ENCODE data around the gene SCN10A.

Gene SCN10A

DNA sequence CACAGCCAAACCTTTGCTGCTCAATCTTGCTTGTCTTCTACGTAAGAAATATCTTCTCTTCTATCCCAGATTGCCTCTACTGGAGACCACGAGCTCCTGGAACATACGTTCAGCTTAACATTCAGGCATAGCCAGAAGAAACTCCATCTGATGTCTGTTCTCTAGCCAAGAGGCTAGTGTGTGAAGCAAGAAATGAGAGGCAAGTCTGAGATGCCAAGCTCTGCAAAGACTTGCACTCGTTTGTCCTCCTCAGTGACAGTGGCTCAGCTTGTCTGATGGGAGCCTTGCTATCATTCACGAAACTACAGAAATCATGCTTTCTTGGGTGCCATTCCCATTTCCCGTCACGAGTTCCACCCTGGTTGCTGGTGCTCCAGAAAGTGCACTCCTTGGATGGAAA, at the start of gene SCN10A:
Gene SCN10A (minus strand): TSS at position 192 of the 400 bp plus-strand sequence. CDS start 22,207 bp downstream, outside the sequence.
- DNase-seq (ENCODE audit: low spot score) = no peak

DNA sequence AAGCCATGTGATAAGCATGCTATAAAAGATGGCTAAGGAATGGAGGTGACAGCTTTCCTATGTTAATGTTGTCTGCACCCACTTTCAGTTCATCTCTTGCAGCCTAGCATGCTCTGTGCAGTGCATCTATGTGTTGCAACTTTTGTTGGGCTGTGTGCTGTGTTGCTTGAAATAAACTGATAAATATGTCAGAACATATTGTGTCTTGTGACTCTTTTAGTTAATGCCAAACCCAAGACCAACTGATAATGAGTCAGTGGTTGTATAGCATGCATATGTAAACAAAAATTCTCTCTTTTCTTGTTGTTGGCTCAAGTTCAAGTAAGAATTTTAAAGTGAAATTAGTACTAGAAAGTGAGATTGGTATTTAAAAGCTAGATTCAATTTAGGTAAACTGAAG, 37.0 kb upstream of the SCN10A start:
- DNase-seq (ENCODE audit: low spot score) = no peak

DNA sequence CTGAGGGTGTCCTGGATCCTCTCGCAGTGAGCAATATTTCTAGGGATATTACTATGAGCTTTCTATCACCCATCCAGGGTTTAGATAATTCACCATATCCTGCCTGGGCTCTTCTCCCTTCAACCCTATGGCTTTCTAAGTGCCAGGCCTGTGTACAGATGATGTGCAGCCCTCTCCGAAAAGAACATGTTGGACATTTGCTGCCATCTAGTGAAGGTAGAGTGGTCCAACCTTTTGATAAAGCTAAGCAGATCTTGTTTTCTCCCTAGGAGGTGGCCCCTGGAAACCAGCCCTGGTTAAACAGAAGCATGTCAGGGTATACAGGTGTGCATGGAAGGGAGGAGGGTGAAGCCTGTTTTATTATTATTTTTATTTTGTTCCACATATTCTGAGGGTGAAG, 27.9 kb upstream of the SCN10A start:
- no peak for DNase-seq (ENCODE audit: low spot score)

DNA sequence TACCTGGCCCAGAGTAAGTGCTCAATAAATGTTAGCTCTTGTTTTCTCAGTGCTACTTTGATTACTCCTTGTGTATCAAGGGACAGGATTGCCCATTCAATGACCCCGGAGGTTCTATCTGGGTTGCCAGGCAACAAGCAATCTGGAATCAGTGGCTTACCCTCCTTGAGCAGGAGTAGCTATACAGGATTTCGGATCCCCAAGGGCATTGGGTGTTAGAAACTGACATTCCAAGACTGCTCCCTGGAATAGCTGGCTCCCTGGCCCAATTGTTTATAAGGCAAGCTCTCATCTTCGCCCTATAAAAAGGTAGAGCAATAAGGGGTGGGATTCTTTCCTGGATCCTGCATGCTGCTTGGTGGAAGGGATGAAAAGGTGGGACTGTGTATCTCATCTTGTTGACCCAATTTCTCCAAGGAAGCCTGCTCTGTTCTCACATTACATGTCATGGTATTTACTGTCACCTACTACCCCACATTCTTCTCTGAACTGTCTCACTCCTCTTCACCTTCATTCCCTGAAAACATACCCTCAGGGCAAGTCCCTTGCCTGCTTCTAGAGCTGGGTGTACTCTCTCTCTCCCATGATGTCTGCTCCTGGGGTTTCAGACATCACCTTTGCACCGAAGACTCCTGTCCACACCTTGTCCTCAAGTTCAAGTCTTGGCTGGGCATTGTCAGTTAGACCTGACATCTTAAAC, 26.4 kb upstream of the SCN10A start:
- no peak for DNase-seq (ENCODE audit: low spot score)

DNA sequence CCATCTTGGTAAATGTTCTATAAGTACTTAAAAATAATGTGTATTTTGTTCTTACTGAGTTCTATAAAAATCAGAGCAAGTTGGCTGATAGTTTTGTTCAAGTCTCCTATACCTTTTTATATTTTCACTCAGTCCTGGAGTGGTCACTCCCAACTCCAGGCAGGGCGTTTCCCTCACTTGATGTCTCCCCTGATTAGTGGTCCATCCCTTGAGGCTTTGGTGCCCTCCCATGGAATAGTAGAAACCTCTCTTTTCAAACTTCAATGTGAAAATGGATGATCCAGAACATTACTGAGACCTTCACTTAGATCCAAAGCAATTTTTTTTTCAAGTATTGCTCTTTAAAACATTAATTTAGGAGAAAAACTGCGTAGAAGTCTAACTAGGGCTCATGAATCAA, 25.0 kb upstream of the SCN10A start:
- DNase-seq (ENCODE audit: low spot score) = no peak

DNA sequence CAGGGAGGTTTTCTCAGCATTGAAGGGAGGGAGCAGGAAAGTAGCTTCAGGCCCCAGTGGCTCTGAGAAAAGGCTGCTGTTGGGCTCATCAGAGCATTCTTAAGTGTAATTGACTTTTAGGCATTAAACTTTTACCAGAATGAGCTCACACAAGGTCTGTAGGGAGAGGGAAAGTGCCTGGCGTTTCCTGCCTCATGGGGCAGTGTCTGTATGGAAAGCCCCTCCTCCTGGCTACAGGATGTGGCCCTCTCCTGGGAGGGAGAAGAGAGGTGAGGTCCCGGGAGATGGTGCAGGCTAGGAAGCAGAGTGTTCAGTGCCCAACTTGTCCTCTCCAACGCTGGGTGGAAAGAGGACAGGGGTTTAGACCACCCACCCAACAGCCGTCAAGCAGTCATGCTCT, 21.3 kb upstream of the SCN10A start:
- DNase-seq (ENCODE audit: low spot score) = no peak

DNA sequence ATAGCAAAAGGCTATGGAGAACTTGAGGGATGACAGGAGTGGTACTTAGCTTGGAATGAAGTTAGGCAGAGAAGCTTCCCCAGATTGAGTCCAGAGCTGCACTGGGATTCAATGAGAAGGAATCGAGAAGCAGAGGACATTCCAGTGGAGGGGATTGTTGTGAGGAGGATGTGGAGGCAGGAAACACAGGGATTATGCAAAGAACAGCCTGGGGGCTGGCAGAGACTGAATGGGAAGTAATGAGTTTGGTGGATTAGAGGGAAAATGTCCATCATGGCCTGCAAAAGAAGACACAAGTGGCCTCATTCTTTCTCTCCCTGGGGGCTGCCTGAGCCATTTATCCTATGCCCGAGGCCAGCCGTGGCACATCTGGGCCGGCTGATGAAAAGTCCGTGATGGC, 20.5 kb upstream of the SCN10A start:
- no peak for DNase-seq (ENCODE audit: low spot score)

DNA sequence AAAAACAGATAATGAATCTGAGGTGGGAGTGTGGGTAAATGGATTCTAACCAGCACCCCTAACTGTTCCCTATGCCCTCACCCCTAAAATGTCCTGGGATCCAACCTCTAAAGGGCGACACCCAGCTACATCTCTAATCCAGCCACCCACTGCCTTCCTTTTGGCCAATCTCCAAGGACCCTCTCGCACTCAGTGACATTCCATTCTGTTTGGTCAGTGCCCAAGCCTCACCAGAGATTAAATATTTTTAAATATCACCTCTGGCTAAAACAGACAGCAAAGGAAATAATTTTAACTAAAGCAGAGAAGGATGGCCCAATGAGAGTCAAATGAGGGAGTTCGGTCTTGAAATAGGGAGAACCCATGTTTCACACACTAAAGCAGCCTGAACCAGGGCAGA, 19.9 kb upstream of the SCN10A start:
- no peak for DNase-seq (ENCODE audit: low spot score)

DNA sequence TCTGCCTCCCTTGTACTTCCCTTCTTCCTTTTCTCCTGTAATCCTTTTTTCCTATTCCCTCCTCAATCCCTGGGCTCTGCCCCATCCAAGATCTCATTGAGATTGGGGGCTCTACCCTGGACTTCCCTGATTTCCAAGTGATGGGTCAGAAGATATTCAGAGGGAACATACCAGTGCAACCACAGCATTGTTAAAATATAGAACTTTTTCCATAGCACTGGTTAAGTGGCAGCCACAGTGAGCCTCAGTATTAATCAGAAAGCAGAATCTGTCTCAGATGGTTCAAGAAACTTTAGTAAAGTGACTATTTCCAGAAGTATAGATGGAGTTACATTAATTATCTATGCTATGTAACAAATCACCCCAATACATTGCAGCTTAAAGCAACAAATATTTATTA, 18.7 kb upstream of the SCN10A start:
- no peak for DNase-seq (ENCODE audit: low spot score)

DNA sequence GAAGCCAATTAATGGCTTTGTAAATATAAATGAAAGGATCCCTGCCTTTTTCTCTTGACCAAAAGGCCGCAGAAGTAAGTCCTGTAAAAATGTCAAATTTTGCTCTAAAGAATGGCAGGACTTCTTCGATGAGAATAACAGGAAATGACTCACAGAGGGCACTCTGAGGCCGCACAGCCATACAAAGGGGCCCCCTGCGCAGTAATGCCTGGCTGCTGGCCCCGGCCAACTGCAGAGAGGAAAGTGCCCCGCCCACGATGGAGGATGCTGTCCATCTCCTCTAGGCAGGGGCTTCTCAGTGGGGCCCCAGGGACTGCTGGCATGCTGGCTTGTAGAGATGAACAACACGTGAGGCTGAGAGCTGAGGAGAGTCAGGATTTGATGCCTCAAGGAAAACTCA, 18.1 kb upstream of the SCN10A start:
- no peak for DNase-seq (ENCODE audit: low spot score)

DNA sequence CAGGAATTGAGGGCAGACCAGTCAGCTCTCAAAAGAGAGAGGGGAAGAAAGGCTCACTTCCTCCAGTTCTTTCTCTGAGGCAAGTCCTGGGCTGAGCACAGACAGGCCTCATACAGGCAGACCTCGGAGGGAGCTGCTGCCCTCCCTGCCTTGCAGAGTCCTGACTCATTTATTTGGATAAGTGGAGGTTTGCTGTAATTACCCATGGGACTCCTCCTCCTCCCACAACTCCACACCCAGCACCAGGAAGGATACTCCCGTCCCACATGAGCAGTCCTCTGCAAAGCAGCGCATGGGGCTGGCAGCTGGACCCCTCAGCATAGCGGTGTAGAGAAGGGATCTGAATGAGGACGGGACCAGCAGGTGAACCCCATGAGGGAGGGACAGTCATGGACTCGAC, 13.4 kb upstream of the SCN10A start:
- no peak for DNase-seq (ENCODE audit: low spot score)

DNA sequence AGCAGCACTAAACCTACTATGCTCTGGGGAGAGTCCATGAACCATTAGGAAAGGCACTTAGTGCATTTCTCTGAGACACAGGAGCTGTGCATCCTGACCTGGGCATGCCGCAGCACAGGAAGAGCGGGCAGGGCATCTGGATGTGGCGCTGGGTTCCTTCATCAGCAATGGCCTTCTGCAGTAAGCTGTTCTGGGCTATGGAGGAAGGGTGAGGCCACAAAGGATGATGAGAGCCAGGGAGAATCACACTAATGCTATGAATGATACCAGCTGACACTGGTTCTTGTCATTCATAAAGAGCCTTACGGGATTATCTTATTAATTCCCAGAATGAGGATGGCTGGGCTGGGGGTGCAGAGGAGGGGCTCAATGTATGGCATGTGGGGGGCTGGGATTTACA, 12.7 kb upstream of the SCN10A start:
- no peak for DNase-seq (ENCODE audit: low spot score)

DNA sequence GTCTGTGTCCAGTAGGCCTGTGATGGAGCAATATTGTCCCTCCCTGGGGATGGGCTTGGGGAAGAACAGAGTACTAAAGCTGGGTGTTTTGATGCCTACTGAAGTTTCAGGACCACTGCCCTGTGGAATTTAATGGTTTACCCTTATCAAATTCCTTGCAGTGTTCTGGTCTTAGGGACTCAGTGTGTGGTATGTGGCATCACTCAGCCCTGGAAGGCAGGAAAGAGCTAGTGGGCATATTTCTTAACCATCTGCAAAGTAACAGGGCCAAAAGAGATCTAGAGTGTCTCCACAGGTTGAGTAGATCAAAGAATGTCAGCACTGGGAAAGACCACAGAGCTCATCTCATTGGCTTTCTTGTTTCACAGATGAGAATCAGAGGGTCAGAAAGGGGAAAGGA, 11.8 kb upstream of the SCN10A start:
- no peak for DNase-seq (ENCODE audit: low spot score)

DNA sequence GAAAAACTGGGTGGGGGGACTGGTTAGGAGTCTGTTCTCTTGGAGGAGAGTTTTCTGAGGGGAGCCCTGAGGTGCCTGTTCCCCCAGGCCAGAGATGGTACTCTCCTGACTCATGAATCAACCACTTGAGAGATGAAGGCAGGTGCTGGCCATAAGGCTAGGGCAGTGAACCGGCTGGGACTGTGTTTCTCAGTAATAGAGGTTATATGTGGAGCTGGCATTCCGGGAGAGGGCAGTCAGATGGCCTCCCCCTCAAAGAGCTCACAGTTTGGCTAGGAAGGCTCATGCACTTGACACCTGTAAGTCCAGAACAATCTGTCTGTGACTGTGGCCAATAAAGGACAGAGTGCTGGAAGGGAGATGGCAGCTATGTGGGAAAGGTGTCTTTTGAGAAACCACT, 10.0 kb upstream of the SCN10A start:
- DNase-seq (ENCODE audit: low spot score) = no peak

DNA sequence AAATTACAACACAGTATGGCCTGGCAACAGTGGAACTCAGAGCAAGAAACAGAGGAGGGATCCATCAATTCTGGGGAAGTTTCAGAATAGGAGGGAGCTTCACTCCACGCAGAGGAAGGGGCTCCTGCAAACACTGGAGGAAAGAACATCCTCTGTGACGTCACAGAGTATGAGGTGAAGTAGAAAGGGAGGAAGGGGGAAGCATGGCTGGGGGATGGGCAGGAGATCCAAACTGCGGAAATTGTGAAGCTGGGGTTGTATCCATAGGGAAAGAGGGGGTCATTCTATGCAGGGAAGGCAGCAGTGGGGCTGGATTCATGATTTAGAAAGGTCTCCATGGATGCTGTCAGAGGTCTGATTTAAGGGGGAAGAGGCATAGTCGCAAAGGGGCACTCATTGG, 8.3 kb upstream of the SCN10A start:
- DNase-seq (ENCODE audit: low spot score) = no peak

DNA sequence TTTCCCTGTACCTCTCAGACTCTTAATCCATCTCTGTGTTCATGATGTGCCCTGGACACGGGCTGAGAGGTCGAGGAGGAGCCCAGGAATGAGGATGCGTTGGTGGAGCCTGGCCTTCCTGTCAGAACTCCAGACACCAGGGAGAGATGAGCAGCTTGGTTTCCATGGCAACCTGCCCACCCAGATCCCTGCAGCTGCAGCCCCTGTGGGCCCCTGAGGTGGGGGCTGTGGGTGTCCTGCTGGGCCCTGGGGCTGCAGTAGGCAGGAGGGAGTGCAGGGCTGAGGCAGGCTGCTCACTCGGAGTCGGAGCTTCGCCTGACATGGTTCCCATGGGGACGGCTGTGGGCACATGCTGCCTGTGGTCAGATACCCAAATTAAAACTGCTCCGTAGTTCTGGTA, 7.7 kb upstream of the SCN10A start:
- peak; percentile 54 for DNase-seq (ENCODE audit: low spot score)

DNA sequence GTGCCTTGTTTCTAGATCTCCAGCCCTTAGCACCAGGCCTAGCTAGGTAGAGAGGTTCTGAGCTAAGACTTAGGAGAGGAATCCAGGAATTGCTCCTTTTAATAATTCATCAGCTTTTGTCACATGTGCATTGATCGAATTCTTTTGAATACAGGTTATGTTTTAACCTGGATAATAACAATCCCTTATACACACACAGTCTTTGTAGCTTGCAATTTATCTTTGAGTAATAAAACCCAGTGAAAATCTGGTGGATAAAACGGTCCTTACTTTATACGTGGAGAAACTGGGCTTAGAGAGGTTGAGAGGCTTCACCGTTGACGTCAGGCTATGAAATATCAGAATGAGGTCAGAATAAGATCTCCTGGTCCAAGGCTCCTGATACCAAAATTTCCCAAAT, 7.2 kb upstream of the SCN10A start:
- no peak for DNase-seq (ENCODE audit: low spot score)

DNA sequence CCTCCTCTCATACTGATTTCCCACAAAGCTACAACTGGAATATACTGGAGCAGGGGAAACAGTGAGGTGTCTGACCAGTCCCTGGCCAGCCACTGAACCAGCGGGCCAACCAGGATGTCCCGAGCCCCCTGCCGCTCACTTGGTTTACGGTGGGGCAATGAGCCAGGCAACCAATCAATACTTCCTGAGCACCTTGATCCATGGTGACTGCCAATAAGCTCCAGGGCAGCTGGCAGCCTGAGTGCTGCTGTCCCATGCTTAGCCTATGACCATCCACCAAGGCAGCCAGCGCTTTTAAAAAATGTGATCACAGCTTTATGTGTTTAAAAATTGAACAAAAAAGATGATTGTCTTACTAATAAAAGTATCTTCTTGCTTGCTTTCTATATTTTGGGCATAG, 4.2 kb downstream of the SCN10A start:
- DNase-seq (ENCODE audit: low spot score) = no peak

DNA sequence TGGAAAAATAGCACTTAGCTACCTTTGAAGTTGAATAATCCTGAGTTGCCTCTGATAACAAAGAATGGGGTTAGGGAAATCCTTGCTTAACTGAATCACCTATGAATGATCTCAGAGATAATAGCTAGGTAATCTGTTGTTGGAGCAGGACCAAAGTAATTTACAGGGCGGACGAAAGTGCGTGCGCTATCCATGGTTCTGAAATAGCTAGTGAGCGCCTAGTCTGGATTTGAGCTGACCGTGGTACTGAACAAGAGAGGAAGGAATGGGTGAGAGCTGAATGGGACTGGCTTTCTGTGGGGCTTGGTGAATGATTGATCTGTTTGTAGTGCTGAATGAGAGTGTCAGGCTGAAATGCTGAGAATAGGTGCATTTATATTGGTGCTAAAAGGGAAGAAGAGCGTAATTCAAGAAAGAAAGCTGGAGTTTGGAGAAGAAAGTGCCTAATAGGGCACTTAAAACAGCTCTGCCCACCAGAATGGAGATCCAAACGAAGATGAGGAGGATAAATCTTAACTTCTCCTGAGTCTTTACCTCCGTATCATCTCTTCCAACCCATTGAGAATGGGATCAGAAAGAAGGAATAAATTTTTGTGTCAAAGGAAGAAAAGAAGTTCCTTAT, 10.1 kb downstream of the SCN10A start:
- peak; percentile 84 for DNase-seq (ENCODE audit: low spot score)

DNA sequence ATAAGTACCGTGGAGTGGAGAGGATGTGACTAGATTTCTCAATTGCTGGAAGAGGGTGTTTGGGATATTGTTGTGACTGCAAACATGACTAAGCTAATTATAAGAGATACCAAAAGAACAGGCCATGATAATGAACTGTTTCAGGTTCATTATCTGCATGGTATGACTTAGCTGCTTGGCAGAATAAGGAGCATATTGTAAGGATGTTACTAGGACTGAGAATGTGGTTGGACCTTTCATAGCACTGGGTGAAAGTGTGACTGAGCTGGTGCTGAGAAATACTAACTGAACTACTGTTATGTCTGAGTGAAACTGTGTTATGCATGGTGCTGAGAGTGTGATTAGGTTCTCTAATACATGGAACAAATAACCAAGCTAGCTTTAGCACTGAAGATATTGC, 11.0 kb downstream of the SCN10A start:
- DNase-seq (ENCODE audit: low spot score) = no peak

DNA sequence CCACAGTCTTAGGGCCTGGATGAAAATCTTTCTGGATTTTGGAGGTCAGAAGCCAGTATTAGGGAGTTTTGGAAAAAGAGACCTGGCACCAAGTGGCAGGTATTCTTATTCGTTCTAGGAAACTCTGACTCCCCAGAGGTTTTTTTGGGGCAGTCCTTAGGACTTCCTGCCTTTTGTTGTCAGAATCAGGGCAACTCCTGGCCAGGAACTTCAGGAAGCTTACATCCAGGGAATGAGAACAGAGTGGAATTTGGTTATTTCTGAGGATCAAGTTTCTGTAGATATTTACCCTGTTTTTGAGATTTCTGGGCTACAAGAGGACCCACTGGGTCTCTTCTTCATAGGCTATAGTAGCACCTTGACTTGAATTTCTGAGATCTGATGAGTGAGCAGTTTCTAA, 15.5 kb downstream of the SCN10A start:
- DNase-seq (ENCODE audit: low spot score) = no peak

DNA sequence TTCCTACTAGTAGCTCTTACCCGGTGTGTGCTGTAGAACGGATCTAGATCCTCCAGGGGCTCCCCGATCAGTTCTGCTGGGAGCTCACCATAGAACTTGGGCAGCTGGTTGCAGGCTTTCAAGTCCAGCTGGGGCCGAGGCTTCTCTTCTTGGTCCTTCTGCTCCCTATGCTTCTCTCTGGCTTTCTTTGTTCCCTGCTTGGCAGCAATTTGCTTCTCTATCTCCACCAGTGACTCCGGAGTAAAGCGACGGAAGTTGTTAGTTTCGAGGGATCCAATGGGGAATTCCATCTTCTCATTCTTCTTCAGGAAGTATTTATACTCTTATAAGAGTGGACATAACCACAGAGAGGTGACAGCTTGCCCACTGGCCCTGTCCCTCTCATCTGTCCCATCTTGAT, 22.3 kb downstream of the SCN10A start:
- no peak for DNase-seq (ENCODE audit: low spot score)

DNA sequence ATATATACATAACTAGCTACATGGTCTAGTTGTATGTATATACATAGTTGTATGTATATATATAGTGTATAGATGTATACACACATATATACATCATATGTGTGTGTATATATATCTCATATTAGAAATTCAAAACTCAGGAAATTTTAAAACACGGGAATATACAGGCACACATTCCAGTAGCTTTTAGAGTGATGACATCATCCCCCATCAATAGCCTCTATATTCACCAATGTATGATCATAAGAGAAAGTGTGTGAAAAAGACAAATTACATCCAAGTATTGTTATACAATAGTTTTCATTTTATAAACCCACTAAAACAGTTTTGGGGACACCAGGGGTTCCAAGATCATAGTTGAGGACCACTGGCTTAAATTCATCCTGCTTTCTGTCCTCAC, 23.0 kb downstream of the SCN10A start:
- no peak for DNase-seq (ENCODE audit: low spot score)

DNA sequence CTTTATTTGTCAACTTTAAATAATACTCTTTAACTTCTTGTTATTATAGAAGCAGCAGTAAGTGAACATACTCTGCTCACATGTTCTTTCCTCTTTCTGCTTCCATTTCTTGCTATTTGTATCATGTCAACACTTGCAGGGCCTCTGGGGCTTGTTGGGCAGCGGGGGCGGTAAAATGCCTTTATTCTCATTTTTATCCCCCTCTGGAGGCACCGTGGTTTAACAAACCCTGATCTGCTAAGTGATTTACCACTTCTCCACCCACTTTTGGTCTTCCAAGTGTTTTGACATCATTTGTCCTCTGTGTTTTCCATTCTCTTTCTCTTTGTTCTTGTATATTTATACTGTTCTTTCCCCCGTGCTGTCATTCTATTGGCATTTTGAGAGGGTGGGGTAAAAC, 33.9 kb downstream of the SCN10A start:
- no peak for DNase-seq (ENCODE audit: low spot score)

All from ecto neural progenitor cell (in vitro differentiated cells).